Neural cell (in vitro differentiated cells): ENCODE measurements around the gene PIGO. TPM values are rescaled to one million over a fixed set of nuclear protein-coding genes. Genes with fewer than 3 reads are reported as not detected.
A peak's percentile ranks its signal among the peaks of the same experiment; 100 is the strongest.

Experiments
- H2AFZ ChIP-seq: fragments of 200-600, 300-800 bp; sonication (generic), shearing (Covaris generic); 2 replicates; pipeline ENCODE4 v1.6.0; 2014; ENCODE audit warnings: low read depth, mild to moderate bottlenecking, antibody characterized with exemption, low read length, moderate library complexity
- H3F3A ChIP-seq: fragments of 200-600 bp; shearing (Covaris generic); 2 replicates; pipeline ENCODE4 v1.6.1; 2016; ENCODE audit warnings: mild to moderate bottlenecking, moderate library complexity, mixed read lengths, antibody characterized with exemption, low read length; ENCODE audit not compliant: insufficient read depth, poor library complexity, severe bottlenecking
- H3K27ac ChIP-seq: fragments of 200-600, 300-800 bp; sonication (generic), shearing (Covaris generic); 2 replicates; pipeline ENCODE4 v1.5.1; 2014; ENCODE audit warnings: mild to moderate bottlenecking, low read length, moderate library complexity
- H3K27me3 ChIP-seq: fragments of 300-800, 200-600 bp; sonication (generic), shearing (Covaris generic); 2 replicates; pipeline ENCODE4 v1.6.0; 2014; ENCODE audit warnings: mild to moderate bottlenecking, low read depth, low read length, moderate library complexity; ENCODE audit not compliant: insufficient read depth
- H3K36me3 ChIP-seq: fragments of 300-800, 200-600 bp; sonication (generic), shearing (Covaris generic); 2 replicates; pipeline ENCODE4 v1.5.1; 2014; ENCODE audit warnings: mild to moderate bottlenecking, antibody characterized with exemption, low read length, moderate library complexity; ENCODE audit not compliant: insufficient read depth
- H3K4me2 ChIP-seq: fragments of 300-800, 200-600 bp; sonication (generic), shearing (Covaris generic); 2 replicates; pipeline ENCODE4 v1.6.0; 2014; ENCODE audit warnings: mild to moderate bottlenecking, low read length
- H3K4me3 ChIP-seq: fragments of 300-800, 200-600 bp; sonication (generic), shearing (Covaris generic); 2 replicates; pipeline ENCODE4 v1.5.1; 2014; ENCODE audit warnings: mild to moderate bottlenecking, low read length, moderate library complexity
- H3K79me2 ChIP-seq: fragments of 200-600 bp; shearing (Covaris generic); replicated peaks from 2 replicates; pipeline ENCODE4 v1.6.0; 2014; ENCODE audit warnings: mild to moderate bottlenecking, low read length, moderate library complexity; ENCODE audit not compliant: insufficient read depth
- H3K9ac ChIP-seq: fragments of 300-800, 200-600 bp; sonication (generic), shearing (Covaris generic); 2 replicates; pipeline ENCODE4 v1.6.1; 2016; ENCODE audit warnings: mild to moderate bottlenecking, low read length, mixed read lengths
- H3K9me2 ChIP-seq: fragments of 200-600 bp; shearing (Covaris generic); 2 replicates; pipeline ENCODE4 v1.6.1; 2016; ENCODE audit warnings: mild to moderate bottlenecking, low read length, mixed read lengths; ENCODE audit not compliant: insufficient read depth
- H3K9me3 ChIP-seq: fragments of 200-600, 300-800 bp; sonication (generic), shearing (Covaris generic); 2 replicates; pipeline ENCODE4 v1.6.1; 2016; ENCODE audit warnings: mild to moderate bottlenecking, mixed run types, low read length, moderate library complexity, mixed read lengths
- H4K20me1 ChIP-seq: fragments of 200-600 bp; shearing (Covaris generic); 2 replicates; pipeline ENCODE4 v1.6.1; 2016; ENCODE audit warnings: mild to moderate bottlenecking, mixed run types; ENCODE audit not compliant: insufficient read depth
- EP300 ChIP-seq: fragments of 450-650 bp; conservative IDR thresholded peaks from 2 replicates; pipeline ENCODE4 v1.6.1; 2014; ENCODE audit warnings: antibody characterized with exemption, mild to moderate bottlenecking, moderate library complexity; ENCODE audit not compliant: poor library complexity, severe bottlenecking
- EZH2 ChIP-seq: fragments of 200-600, 300-800 bp; shearing (Covaris generic), sonication (generic); IDR thresholded peaks from 2 replicates; pipeline ENCODE4 v1.6.1; 2014; ENCODE audit warnings: antibody characterized with exemption, low read length, borderline replicate concordance, mild to moderate bottlenecking; ENCODE audit not compliant: insufficient read depth, poor library complexity, severe bottlenecking
- MXI1 ChIP-seq: fragments of 450-650 bp; conservative IDR thresholded peaks from 2 replicates; pipeline ENCODE4 v1.6.1; 2014; ENCODE audit warnings: antibody characterized with exemption, mild to moderate bottlenecking; ENCODE audit not compliant: poor library complexity, severe bottlenecking
- POLR2AphosphoS5 ChIP-seq: IDR thresholded peaks from 2 replicates; pipeline ENCODE4 v1.6.1; 2012
- RAD21 ChIP-seq: fragments of 450-650 bp; conservative IDR thresholded peaks from 2 replicates; pipeline ENCODE4 v1.6.1; 2014; ENCODE audit warnings: antibody characterized with exemption, mild to moderate bottlenecking, moderate library complexity
- SMC3 ChIP-seq: fragments of 450-650 bp; conservative IDR thresholded peaks from 2 replicates; pipeline ENCODE4 v1.6.1; 2014; ENCODE audit warnings: antibody characterized with exemption, mild to moderate bottlenecking, moderate library complexity; ENCODE audit not compliant: poor library complexity
- TAF1 ChIP-seq: IDR thresholded peaks from 2 replicates; pipeline ENCODE4 v1.6.1; 2012; ENCODE audit warnings: low read depth
- polyA plus RNA-seq: library from polyadenylated mRNA; depleted of rRNA; stranded (reverse); fragments of >200 nt; gene quantifications from 2 replicates; pipeline ENCODE4 v1.2.3, GENCODE V29; 2014
- TF ChIP-seq, protein P1 (sequence below): IDR thresholded peaks from 2 replicates; pipeline ENCODE4 v1.6.1; 2012; ENCODE audit warnings: borderline replicate concordance
- TF ChIP-seq, protein P2 (sequence below): fragments of 450-650 bp; IDR thresholded peaks from 2 replicates; pipeline ENCODE4 v1.5.1; 2014; ENCODE audit warnings: antibody characterized with exemption, mild to moderate bottlenecking, moderate library complexity; ENCODE audit not compliant: poor library complexity, severe bottlenecking

Gene PIGO
- polyA plus RNA-seq, 1 donor from 2014 or later: 8.5 TPM

DNA sequence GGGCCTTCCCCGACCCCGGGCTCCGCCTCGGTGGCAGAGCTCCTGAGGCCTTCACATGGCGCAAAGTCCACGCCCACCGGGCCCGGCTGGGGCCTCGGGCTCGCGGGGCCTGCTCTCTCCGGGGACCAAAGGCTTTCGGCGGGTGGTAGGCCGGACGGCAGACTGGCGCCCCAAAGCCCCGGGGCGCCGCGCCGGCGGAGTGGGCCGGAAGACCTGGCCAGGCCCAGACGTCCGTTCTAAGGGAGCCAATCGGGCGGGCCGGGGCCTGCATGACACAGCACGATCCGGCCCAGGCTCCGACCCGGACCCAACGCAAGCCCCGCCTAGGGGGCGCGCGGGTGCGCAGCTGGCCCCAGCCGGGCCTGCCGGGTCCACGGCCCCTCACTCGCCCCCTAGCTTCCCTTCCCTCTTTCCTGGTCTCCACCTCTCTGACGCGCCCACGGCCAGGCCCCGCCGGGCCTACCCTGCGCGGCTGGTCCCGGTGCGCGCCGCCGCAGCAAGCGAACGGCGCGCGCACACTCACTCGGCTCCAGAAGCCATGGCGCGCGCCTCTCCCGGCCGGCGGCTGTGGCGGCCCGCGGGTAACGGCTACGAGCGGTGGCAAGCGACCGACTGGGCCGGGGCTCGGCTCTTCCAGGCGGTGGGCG is 24.5 kb downstream of the PIGO start:
- H3K79me2 ChIP-seq: peaks cover 49% of the 10 kb centered on the region
- no peaks in the 10 kb centered on the region for H3F3A ChIP-seq
- H3K27me3 ChIP-seq: no peaks in the 10 kb centered on the region
- H3K4me3 ChIP-seq: peak overlapping the region; percentile 97
- TF ChIP-seq TAF1 (no peak), EZH2 (no peak), POLR2AphosphoS5 (no peak), EP300 (no peak), MXI1 (no peak), RAD21 (no peak), SMC3 (no peak)
- TF ChIP-seq, protein P1, sequence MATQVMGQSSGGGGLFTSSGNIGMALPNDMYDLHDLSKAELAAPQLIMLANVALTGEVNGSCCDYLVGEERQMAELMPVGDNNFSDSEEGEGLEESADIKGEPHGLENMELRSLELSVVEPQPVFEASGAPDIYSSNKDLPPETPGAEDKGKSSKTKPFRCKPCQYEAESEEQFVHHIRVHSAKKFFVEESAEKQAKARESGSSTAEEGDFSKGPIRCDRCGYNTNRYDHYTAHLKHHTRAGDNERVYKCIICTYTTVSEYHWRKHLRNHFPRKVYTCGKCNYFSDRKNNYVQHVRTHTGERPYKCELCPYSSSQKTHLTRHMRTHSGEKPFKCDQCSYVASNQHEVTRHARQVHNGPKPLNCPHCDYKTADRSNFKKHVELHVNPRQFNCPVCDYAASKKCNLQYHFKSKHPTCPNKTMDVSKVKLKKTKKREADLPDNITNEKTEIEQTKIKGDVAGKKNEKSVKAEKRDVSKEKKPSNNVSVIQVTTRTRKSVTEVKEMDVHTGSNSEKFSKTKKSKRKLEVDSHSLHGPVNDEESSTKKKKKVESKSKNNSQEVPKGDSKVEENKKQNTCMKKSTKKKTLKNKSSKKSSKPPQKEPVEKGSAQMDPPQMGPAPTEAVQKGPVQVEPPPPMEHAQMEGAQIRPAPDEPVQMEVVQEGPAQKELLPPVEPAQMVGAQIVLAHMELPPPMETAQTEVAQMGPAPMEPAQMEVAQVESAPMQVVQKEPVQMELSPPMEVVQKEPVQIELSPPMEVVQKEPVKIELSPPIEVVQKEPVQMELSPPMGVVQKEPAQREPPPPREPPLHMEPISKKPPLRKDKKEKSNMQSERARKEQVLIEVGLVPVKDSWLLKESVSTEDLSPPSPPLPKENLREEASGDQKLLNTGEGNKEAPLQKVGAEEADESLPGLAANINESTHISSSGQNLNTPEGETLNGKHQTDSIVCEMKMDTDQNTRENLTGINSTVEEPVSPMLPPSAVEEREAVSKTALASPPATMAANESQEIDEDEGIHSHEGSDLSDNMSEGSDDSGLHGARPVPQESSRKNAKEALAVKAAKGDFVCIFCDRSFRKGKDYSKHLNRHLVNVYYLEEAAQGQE: no peak
- TF ChIP-seq, protein P2, sequence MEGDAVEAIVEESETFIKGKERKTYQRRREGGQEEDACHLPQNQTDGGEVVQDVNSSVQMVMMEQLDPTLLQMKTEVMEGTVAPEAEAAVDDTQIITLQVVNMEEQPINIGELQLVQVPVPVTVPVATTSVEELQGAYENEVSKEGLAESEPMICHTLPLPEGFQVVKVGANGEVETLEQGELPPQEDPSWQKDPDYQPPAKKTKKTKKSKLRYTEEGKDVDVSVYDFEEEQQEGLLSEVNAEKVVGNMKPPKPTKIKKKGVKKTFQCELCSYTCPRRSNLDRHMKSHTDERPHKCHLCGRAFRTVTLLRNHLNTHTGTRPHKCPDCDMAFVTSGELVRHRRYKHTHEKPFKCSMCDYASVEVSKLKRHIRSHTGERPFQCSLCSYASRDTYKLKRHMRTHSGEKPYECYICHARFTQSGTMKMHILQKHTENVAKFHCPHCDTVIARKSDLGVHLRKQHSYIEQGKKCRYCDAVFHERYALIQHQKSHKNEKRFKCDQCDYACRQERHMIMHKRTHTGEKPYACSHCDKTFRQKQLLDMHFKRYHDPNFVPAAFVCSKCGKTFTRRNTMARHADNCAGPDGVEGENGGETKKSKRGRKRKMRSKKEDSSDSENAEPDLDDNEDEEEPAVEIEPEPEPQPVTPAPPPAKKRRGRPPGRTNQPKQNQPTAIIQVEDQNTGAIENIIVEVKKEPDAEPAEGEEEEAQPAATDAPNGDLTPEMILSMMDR: no peak
- peaks cover 14% of the 10 kb centered on the region for H4K20me1 ChIP-seq
- H3K4me2 ChIP-seq: peak overlapping the region; percentile 88
- peak overlapping the region; percentile 93 for H3K27ac ChIP-seq
- H3K9me2 ChIP-seq: no peaks in the 10 kb centered on the region
- H3K9me3 ChIP-seq: no peaks in the 10 kb centered on the region
- H3K36me3 ChIP-seq: no peaks in the 10 kb centered on the region
- peak overlapping the region; percentile 28 for H2AFZ ChIP-seq
- H3K9ac ChIP-seq: peak overlapping the region; percentile 96

DNA sequence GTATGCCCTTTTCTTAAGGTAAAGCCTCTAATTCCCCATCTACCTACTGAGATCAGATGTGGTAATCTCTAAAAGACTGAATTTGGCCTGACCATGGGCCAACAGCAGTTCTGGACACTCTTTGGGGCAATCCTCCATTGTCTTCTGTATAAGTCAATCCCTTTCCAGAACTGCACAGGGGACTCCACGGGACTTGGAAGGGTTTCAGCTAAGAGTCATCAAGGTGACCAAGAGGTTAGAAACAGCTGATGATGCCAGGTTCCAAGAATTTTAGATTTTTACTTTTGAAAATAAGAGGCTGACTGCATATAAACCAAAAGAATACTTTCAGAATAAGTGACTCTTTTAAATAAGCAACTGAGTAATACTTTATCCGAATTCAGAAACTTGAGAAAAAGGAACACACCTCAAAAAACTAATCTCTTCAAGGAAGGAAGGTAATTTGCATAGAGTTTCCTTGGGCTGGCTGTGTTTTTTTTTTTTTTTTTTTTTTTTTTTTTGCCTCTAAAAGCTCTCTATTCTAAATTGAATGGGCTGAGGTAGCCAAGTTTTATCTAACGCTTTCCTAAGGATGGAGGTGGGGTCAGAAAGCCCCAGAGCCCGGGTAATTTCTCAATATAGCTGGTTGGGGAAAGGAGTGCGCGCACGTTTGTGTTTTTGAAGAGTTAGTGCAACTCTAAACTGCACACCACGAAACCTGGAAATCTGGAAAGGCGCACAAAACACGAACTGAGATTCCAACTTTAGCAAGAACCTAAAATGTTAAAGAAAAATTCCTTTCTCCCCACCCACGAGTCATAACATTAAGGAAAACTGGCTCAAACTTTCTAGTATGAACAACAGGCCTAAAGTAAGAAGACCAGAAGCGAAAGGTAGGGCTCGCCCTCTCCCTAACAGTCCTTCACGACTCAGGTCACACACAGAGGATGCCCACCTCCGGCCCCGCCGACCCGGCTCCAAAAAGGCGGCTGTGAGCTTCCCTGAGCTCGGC is 25.3 kb downstream of the PIGO start:
- Histone ChIP-seq H3K4me3 (peak overlapping the region; percentile 97), H4K20me1 (peaks cover 14% of the 10 kb centered on the region)

More for the DNA sequence above, 25.3 kb downstream of the PIGO start:
- Histone ChIP-seq H3K36me3 (no peaks in the 10 kb centered on the region), H3K79me2 (peaks cover 55% of the 10 kb centered on the region), H3K9me3 (no peaks in the 10 kb centered on the region), H3K9ac (peak overlapping the region; percentile 96), H3K27me3 (no peaks in the 10 kb centered on the region), H2AFZ (no peak overlapping the region), H3K27ac (peak overlapping the region; percentile 93), H3F3A (no peaks in the 10 kb centered on the region), H3K9me2 (no peaks in the 10 kb centered on the region), H3K4me2 (peak overlapping the region; percentile 88)
- TF ChIP-seq, protein P1: no peak
- no peak for TF ChIP-seq EP300
- no peak for TF ChIP-seq RAD21
- no peak for TF ChIP-seq POLR2AphosphoS5
- TF ChIP-seq MXI1: no peak
- no peak for TF ChIP-seq EZH2
- no peak for TF ChIP-seq TAF1
- TF ChIP-seq, protein P2: no peak
- no peak for TF ChIP-seq SMC3
